Measurements from ENCODE around the gene IFIT3. TPM values are rescaled to one million over a fixed set of nuclear protein-coding genes. Genes with fewer than 3 reads are reported as not detected.

IFIT3 gene, protein sequence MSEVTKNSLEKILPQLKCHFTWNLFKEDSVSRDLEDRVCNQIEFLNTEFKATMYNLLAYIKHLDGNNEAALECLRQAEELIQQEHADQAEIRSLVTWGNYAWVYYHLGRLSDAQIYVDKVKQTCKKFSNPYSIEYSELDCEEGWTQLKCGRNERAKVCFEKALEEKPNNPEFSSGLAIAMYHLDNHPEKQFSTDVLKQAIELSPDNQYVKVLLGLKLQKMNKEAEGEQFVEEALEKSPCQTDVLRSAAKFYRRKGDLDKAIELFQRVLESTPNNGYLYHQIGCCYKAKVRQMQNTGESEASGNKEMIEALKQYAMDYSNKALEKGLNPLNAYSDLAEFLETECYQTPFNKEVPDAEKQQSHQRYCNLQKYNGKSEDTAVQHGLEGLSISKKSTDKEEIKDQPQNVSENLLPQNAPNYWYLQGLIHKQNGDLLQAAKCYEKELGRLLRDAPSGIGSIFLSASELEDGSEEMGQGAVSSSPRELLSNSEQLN
- total RNA-seq (2021) (6.2 and 7.2 TPM in 2 replicates), Bru-seq, nascent RNA (percentile 48 among the genes with signal in this experiment), BruChase-seq, experiment 1, labeled RNA remaining after a 2-hour chase (percentile 67 among the genes with signal in this experiment), BruChase-seq, experiment 2, labeled RNA remaining after a 6-hour chase (percentile 49 among the genes with signal in this experiment)
- long read RNA-seq, transcript IFIT3-201 (2 exons, 2,455 nt): major isoform, 7 of 12 reads
- long read RNA-seq, transcript IFIT3-202 (2 exons, 2,496 nt): minor isoform, 5 of 12 reads
- long read RNA-seq, partial matches to known transcripts: 0 of 12 reads
- long read RNA-seq, other reads (novel, unspliced or antisense): 0 of 12 reads

GRCh38 chr10:89327803-89328441 is at the start of gene IFIT3:
Gene IFIT3, plus strand, starts transcription at chr10:89327997. Its CDS starts 77 bp downstream, at chr10:89328074.
- no peaks in the 10 kb centered on the region for H4K20me1 ChIP-seq (ENCODE audit: insufficient read depth)
- H3K79me2 ChIP-seq (ENCODE audit: low read depth): no peaks in the 10 kb centered on the region
- peaks cover 23% of the 10 kb centered on the region for H3K4me1 ChIP-seq (replicated peaks; ENCODE audit: insufficient read depth)
- H3K4me2 ChIP-seq: peak within 1 kb of the TSS; percentile 97
- H3K4me3 ChIP-seq: peak within 1 kb of the TSS; percentile 70
- DNase-seq: peak; percentile 36 to 70
- intact Hi-C loops (cut with micrococcal nuclease; ENCODE audit: unreplicated experiment): loop anchor here (1.0 to 2.0 kb wide), 2 partner anchors 49 to 66 kb away; no protein-coding TSS in a partner anchor
- H2AFZ ChIP-seq: peak within 1 kb of the TSS; percentile 83
- H3K9me2 ChIP-seq (ENCODE audit: insufficient read depth): no peaks in the 10 kb centered on the region
- peak within 1 kb of the TSS; percentile 96 for H3K27ac ChIP-seq
- H3K36me3 ChIP-seq (ENCODE audit: low read depth): no peaks in the 10 kb centered on the region
- no peak for TF ChIP-seq EZH2 (IDR thresholded peaks at IDR 0.05; ENCODE audit: low read depth)
- TF ChIP-seq, protein P1, sequence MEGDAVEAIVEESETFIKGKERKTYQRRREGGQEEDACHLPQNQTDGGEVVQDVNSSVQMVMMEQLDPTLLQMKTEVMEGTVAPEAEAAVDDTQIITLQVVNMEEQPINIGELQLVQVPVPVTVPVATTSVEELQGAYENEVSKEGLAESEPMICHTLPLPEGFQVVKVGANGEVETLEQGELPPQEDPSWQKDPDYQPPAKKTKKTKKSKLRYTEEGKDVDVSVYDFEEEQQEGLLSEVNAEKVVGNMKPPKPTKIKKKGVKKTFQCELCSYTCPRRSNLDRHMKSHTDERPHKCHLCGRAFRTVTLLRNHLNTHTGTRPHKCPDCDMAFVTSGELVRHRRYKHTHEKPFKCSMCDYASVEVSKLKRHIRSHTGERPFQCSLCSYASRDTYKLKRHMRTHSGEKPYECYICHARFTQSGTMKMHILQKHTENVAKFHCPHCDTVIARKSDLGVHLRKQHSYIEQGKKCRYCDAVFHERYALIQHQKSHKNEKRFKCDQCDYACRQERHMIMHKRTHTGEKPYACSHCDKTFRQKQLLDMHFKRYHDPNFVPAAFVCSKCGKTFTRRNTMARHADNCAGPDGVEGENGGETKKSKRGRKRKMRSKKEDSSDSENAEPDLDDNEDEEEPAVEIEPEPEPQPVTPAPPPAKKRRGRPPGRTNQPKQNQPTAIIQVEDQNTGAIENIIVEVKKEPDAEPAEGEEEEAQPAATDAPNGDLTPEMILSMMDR (conservative IDR thresholded peaks at IDR 0.05): no peak
- peaks cover 14% of the 10 kb centered on the region; the same call in 1 of the 2 replicates for H3F3A ChIP-seq (ENCODE audit: insufficient read depth, low read depth)
- no peaks in the 10 kb centered on the region for H3K27me3 ChIP-seq (ENCODE audit: insufficient read depth, low read depth)
- ChIA-PET CTCF (interaction anchor here (0.6 kb wide), 1 partner anchor 52 kb away, joined by 3 read pairs; no protein-coding TSS in a partner anchor), POLR2A (ENCODE audit: unreplicated experiment) (interaction anchor here (0.6 to 0.7 kb wide), 3 partner anchors 26 to 360 kb away, joined by 3 to 7 read pairs (median 5); no protein-coding TSS in a partner anchor)
- no peaks in the 10 kb centered on the region for H3K9me3 ChIP-seq (ENCODE audit: insufficient read depth, low read depth)
- TSS peak; percentile 34 for BruUV-seq (replicated peaks)

GRCh38 chr10:89278034-89278535 is 49.7 kb upstream of the IFIT3 start:
- H3K79me2 ChIP-seq (ENCODE audit: low read depth): no peaks in the 10 kb centered on the region
- H4K20me1 ChIP-seq (ENCODE audit: insufficient read depth): no peaks in the 10 kb centered on the region
- peak overlapping the region; percentile 73 for H3K4me2 ChIP-seq
- peak overlapping the region; percentile 68 for H2AFZ ChIP-seq
- no TSS peak for BruUV-seq (replicated peaks)
- no peaks in the 10 kb centered on the region for H3K27me3 ChIP-seq (ENCODE audit: insufficient read depth, low read depth)
- H3F3A ChIP-seq (ENCODE audit: insufficient read depth, low read depth): peaks cover 36% of the 10 kb centered on the region
- no peaks in the 10 kb centered on the region for H3K36me3 ChIP-seq (ENCODE audit: low read depth)
- peaks cover 88% of the 10 kb centered on the region for H3K4me1 ChIP-seq (replicated peaks; ENCODE audit: insufficient read depth)
- H3K9me2 ChIP-seq (ENCODE audit: insufficient read depth): no peaks in the 10 kb centered on the region
- intact Hi-C loops (cut with micrococcal nuclease; ENCODE audit: unreplicated experiment): loop anchor here (1.0 to 2.0 kb wide), 2 partner anchors 51 to 74 kb away; no protein-coding TSS in a partner anchor
- CTCF ChIA-PET: no interaction called here
- POLR2A ChIA-PET (ENCODE audit: unreplicated experiment): interaction anchor here (0.6 to 1.4 kb wide), 6 partner anchors 60 to 1588 kb away, joined by 3 to 8 read pairs (median 4); partner anchors contain the start of gene KIF20B
- peak; percentile 69 to 96 for DNase-seq
- H3K4me3 ChIP-seq: no peak overlapping the region; the same call in 1 of the 2 replicates
- no peak for TF ChIP-seq EZH2 (IDR thresholded peaks at IDR 0.05; ENCODE audit: low read depth)
- TF ChIP-seq, protein P1 (conservative IDR thresholded peaks at IDR 0.05): no peak
- H3K9me3 ChIP-seq (ENCODE audit: insufficient read depth, low read depth): no peaks in the 10 kb centered on the region
- H3K27ac ChIP-seq: peak overlapping the region; percentile 100
